Sigmoid colon (tissue), 4 donors: ENCODE measurements around the gene DLX3.

Source experiments
- CTCF ChIP-seq, 4 experiments: fragments of 450-650 bp in 3 of 4; fragments of 200-600 bp in 1 of 4; IDR thresholded peaks; one replicate each; pipeline ENCODE4 v1.5.1; 2016 to 2019; ENCODE audit warnings: antibody characterized with exemption in 4 of 4, mild to moderate bottlenecking in 3 of 4, moderate library complexity in 2 of 4
- EP300 ChIP-seq, 4 donors: sonication (generic); formaldehyde crosslinking; IDR thresholded peaks; one replicate each; pipeline ENCODE4 v1.6.1; 2017; ENCODE audit warnings: antibody characterized with exemption in 4 of 4
- POLR2A ChIP-seq, 2 donors: fragments of 450-650 bp; IDR thresholded peaks; one replicate each; pipeline ENCODE4 v1.6.1; 2016; ENCODE audit warnings: antibody characterized with exemption in 2 of 2, mild to moderate bottlenecking in 2 of 2, moderate library complexity in 2 of 2
- POLR2AphosphoS5 ChIP-seq, 4 donors: sonication (generic); formaldehyde crosslinking; IDR thresholded peaks; one replicate each; pipeline ENCODE4 v1.6.1; 2017; ENCODE audit warnings: antibody characterized with exemption in 4 of 4

- no peak for TF ChIP-seq CTCF (IDR thresholded peaks at IDR 0.05)
- no peak for TF ChIP-seq POLR2A (IDR thresholded peaks at IDR 0.05)
- TF ChIP-seq EP300 (IDR thresholded peaks at IDR 0.05), result no peak
- no peak for TF ChIP-seq POLR2AphosphoS5 (IDR thresholded peaks at IDR 0.05)
Observed at GRCh38 chr17:49971848-49972485, 23.1 kb downstream of the DLX3 start.
